Activated CD4-positive, CD25-positive, alpha-beta regulatory T cell treated with anti-CD3 and anti-CD28 coated beads, Interleukin-2, amount 50 U/mL, for 72 hours (primary cell): ENCODE data around the gene GIPR.
"Not testable (repeated sequence)": the region's sequence is repeated elsewhere in the genome, so short reads cannot be mapped to it uniquely, and the experiment has no call there.

Source experiments
- DNase-seq: peaks from one replicate; pipeline ENCODE4 v3.0.0; 2021

GIPR gene

DNA sequence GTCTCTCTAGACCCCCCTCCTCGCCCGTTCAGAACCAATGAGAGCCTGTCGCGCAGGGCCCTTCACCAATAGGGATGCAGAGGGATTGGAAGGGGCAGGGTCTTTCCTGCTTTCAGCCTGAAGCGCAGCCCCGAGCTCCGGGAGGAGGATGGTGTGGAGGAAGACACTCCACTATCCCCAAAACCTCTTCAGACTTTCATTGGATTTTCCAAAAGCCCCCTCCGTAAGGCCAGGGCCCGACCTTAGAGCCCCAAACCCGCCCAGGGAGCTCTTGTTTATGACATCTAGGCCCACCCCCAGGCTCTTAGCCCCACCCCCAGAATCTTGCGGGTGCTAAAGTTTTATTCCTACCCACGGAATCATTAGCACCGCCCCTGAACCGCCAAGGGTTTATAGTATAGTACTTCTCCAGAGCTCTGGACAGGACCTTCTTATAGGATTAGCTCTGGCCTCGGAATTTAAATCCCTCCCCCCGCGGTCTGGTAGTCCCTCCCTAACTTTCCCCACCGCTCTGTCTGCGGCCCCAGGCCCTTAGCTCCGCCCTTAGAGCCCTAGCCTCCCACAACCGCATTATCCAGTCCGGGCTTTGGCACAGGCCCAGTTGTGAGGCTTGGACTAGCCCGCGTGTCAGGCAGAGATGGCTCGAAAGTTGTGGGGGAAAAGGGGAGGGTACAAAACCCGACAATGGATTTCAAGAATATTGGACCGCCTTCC, 22.2 kb upstream of the GIPR start:
- DNase-seq: peak; percentile 75

DNA sequence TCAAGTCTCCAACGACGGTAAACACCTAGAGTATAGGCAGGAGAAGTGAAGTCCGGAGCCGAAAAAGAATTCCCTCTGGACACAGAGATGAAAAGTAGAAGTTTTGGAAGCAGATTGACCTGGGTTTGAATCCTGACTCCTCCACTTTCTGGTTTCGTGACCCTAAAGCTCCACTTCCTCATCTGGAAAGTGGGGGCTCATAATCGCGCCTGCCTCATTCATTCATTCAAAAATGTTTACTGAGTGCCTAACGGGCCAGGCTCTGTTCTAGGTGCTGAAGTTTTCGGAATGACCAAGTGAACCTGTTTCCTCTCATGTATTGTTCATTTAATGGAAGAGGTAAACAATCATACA, 21.7 kb upstream of the GIPR start:
- DNase-seq: no peak

- DNase-seq: no peak
Observed at GRCh38 chr19:45650722-45651121, 17.3 kb upstream of the GIPR start.

DNA sequence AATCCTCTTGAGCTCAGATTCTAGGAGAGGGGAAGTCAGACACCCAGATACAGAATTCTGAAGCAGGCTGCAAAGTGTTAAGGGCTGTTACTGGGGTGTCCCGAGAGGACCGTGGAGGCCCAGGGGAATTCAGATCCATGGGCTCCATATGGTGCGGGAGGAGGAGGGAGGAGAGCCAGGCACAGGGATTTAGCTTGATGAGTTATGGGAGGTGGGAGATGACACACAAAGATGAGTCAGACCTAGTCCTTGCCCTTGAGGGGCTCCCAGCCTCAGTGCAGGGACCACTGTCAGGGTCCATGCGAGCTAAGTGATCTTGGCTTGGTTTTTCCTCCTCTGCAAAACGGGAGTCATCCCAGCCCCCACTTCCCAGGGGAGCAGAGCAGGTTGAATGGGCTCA, 14.4 kb upstream of the GIPR start:
- DNase-seq: no peak

DNA sequence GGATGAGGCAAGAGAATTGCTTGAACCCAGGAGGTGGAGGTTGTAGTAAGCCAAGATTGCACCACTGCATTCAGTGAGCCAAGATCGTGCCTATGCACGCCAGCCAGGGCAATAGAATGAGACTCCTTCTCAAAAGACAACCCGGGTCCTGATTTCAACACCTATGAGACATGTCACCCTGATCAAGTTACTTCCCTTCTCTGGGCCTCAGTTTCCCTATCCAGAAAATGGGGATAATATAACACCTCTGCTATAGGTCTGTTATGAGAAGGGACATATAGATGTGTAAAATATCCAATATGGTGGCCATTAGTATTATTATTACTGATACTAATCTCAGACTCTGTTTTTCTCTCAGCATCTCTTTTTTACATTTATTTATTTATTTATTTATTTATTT, 12.9 kb upstream of the GIPR start:
- no peak for DNase-seq

GRCh38 chr19:45657520-45658167, 10.4 kb upstream of the GIPR start:
- DNase-seq: no peak

DNA sequence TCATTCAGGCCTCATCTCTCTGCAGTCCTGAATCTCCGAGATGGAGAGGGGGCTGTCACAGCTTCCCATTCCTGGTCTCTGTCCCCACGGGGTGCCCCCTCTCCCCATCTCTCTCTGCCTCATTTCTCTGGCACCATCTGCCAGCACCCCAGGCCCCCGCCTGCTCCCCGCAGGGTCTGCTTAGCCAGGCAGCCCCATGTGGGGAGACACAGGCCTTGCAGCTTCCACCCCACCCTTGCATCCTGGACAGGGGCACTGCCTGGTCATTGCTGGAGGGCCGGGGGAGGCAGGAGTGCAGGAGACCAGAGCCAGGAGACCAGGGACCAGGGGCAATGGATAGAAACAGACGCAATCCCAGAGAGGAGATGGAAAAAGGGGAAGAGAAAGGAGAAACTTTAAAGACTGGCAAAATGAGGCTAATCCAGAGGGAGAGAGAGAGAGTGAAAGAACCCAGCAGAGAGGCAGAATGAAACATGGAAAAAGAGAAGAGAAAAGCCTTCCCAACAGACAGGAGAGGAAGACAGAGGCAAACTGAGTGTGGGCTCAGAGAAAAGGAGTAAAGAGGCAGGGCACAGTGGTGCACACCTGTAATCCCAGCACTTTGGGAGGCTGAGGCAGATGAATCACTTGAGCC, 8.8 kb upstream of the GIPR start:
- no peak for DNase-seq

GRCh38 chr19:45660636-45661035, 7.4 kb upstream of the GIPR start:
- no peak for DNase-seq

- no peak for DNase-seq
Observed at GRCh38 chr19:45663800-45664199, 4.2 kb upstream of the GIPR start.

DNA sequence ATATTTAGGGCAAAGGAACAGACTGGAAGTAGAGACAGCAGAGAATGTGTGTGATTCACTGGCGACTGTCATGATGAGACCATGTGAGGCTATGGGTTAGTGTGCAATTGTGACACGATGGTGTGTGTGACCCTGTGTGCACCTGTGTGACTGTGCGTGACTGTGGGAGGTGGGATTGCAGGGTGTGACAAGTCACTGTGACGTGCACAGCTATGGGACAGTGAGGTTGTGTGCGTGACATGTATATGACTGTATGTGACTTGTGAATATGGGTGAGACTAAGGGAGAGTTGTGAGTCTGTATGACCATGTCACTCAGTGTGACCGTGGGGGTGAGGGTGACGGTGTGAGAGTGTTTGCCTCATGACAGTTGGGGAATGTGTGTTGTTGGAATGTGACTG, 3.4 kb upstream of the GIPR start:
- no peak for DNase-seq

DNA sequence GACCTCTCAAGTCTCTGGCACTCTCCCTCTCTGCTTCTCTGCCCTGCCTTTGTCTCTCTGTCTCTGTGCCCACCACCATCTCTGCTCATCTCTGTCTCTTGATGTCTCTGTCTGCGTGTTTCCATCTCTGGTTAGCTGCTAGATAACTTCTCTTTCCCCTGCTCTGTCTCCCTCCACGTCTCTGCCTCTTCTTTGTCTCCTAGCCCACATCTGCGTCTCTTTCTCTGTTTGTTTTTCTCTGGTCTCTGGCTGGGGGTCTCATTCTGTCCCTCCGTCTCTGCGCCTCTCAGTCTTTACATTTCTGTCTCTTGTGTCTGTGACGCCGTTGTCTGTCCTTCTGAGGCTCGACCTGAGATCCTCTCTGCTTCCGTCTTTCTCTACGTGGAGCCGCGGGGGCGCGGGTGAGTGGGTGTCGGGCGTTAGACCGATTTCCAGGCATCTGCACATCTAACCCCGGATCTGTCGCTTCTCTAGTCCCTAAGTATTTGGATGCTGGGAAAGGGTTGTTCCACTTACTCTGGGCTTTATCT, 386 bp downstream of the GIPR start:
- peak; percentile 42 for DNase-seq

GRCh38 chr19:45670670-45671453, 2.8 kb downstream of the GIPR start:
- DNase-seq: peak; percentile 70

DNA sequence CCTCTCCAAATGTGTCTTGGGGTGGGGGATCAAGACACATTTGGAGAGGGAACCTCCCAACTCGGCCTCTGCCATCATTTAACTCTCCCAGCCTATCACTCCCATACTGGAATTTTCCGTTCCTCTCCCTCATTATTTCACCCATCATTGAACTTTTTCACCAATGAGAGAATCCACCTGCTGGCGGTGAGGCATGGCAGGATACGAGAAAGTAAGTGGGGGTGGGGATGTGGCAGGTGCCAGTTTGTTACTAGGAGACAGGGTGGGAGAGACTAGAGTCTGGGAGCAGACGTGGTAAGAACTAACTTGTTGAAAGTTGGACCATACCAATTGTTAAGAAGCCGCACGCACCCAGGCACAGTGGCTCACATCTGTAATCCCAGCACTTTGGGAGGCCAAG, 6.9 kb downstream of the GIPR start:
- DNase-seq: no peak

DNA sequence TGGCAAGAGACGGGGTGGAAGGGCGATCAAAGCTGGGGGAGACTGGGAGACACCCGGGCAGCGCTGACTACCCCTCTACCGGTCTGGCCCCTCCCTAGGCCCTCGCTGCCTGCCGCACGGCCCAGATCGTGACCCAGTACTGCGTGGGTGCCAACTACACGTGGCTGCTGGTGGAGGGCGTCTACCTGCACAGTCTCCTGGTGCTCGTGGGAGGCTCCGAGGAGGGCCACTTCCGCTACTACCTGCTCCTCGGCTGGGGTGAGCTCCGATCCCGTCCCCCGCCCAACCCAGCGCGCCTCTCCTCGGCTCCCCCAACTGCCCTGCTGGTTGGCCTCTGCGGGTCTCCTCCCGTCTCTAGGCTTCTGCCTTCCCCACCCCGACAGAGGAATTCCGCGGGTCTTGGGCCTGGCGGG, 8.8 kb downstream of the GIPR start:
- DNase-seq: peak; percentile 42

GRCh38 chr19:45677351-45678230, 9.6 kb downstream of the GIPR start:
- peak; percentile 73 for DNase-seq

GRCh38 chr19:45681391-45682015, 13.5 kb downstream of the GIPR start:
- peak; percentile 91 for DNase-seq

DNA sequence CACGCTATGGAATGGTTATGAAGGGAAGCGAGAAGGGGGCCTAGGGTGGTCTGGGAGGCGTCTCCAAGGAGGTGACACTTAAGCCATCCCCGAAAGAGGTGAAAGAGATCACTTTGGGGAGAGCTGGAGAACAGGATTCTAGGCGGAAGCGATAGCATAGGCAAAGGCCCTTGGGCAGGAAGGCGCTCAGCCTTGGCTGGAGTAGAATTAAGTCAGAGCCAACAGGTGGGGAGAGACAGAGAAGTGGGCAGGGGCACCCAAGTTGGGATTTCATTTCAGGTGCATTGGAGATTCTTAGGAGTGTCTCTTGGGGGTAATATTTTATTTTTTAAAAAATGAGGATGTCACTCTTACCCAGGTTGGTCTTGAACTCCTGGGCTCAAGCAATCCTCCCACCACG, 14.1 kb downstream of the GIPR start:
- no peak for DNase-seq

- DNase-seq: no peak
Observed at GRCh38 chr19:45682908-45683307, 14.9 kb downstream of the GIPR start.

DNA sequence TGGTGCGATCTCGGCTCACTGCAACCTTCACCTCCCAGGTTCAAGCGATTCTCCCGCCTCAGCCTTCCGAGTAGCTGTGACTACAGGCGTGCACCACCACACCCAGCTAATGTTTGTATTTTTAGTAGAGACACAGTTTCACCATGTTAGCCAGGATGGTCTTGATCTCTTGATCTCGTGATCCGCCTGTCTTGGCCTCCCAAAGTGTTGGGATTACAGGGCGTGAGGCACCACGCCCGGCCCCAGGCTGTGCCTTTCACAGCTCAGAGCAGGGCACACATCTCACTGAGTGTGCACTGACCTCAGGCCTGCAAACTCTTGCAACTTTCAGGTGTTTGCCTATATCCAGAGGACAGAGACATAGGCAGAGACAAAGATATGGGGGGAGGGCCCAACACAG, 17.0 kb downstream of the GIPR start:
- DNase-seq: not testable (repeated sequence)

GRCh38 chr19:45687599-45687998, 19.6 kb downstream of the GIPR start:
- no peak for DNase-seq

DNA sequence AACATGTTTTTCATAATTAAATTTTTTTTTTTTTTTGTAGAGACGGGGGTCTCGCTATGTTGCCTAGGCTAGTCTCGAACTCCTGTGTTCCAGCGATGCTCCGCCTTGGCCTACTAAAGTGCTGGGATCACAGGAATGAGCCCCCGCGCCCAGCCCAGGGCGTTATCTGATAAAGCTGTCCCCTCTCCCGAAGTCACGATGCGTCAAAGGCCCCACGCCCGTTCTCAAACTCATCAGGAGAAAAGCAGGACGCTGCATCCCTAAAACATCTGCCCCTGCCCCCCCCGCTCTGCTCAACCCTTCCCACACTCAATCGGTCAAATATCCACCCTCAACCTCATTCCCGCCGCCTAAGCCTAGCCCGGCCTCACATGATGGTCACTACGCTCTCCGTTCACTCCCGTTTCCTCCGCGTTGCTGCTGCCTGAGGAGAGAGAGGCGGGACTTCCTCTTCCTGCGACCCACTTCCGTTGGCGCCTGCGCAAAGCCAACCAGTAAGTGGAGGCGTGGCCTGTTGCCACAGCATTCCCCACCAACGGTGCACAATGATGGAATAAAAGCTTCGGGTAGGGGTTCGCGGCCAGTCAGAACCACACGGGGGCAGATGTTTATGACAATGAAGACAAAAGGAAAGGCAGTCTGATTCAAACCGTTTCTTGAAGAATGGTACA, 23.6 kb downstream of the GIPR start, which contains the start of gene SNRPD2:
SNRPD2 (minus strand) TSS at position 438 of the 671 bp plus-strand sequence; CDS start at position 373, 65 bp downstream.
- DNase-seq: peak; percentile 92
